GM12801 (cell line): ENCODE results near the gene EXOC4.

ENCODE experiments used
- CTCF ChIP-seq: IDR thresholded peaks from one replicate; pipeline ENCODE4 v1.5.1; 2011; ENCODE audit warnings: control low read depth; ENCODE audit not compliant: insufficient read length; ENCODE audit errors: extremely low read depth

EXOC4 gene

DNA sequence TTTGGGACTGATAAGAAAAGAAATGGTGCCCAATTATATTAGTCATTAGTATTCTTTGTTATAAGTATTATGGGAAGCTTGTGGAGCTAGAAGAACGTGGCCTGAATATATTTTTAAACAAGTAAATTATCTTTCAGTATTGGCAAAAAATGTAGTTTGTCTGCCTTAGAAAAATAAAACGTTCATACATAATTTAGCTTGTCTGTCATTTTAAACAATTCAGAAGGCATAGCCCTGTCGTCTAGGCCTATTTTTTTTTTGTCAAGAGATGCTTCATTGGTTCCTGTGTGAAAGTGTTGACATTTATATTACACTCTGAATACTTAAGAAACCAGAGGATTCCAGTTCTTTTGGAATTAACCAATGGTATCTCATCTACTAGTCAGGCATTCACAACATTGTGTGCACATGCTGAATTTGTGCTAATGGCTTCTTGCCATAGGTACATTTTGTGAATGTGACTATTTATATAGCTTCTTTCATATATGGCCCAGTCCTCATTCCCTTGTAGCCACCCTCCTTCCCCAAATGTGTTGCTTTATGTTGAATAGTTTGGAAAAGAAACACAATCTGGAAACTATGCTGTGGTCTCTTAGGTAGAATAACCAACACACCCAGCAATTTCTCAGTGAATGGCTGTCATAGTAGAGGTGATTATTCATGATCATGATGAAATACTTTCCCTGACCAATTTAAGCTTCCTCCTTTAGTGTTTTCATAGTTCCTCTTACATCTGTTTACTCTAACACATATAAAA lies 435.8 kb downstream of the EXOC4 start:
- TF ChIP-seq CTCF = no peak

DNA sequence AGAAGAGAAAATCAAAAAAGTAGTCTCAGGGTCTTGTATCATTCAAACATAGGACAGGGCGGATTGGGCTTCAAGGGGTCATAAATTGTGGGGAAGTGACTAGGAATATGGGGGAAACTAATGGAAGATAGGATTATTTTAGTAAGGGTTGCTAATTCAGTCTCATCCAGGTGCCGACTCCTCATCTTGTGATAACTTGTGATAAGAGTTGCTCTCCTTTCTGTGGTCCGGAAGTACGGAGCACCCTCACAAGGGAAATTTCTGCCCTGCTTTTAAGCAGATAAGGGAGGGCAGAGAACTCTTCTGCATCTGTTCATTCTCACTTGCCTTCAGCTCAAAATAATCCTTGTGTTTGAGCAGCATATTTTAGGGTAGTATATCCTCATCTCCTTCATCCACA lies 437.9 kb downstream of the EXOC4 start:
- no peak for TF ChIP-seq CTCF

DNA sequence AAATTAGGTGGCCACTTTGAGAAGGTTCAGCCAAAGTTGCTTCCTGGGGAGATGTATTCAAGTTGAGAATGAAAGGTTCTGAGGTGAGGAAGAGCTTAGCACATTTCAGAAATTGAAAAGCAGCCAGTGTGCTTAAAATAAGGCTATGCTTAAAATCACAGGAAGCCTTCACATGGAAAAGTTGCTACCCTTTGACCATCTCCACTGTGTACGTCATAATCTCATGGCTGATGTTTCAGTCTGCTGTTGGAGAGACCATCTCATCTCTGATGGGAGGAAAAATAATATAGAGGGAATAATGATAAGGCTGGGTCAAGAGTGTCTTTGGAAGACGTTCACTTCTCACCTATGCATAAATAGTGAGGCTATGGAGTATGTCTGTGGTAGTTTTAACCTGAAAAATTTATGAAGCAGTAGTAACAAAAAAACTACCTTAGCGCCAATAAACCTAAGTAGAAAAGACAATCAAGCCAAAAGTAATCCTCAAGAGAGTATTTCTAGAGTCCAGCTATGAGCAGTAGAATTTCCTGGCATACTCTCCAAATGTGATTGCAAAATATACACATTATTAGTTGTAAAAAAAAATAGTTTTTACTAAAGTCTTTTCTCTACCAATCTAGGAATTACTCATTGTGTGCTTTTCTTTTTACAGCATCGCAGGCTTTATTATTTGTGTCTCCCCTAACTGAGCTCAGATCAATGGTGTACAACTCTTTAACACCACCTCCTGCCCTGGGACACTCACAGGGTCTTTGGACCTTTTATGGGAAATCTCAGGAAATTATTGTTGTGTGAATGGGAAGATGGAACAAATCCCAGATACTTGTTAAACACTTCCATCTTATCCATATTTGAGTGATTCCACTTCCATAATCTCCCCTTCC lies 439.1 kb downstream of the EXOC4 start:
- no peak for TF ChIP-seq CTCF

GRCh38 chr7:133693281-133693680 lies 440.4 kb downstream of the EXOC4 start:
- no peak for TF ChIP-seq CTCF

- TF ChIP-seq CTCF = no peak
Observed at GRCh38 chr7:133696056-133696455, 443.2 kb downstream of the EXOC4 start.

GRCh38 chr7:133697585-133697984 lies 444.7 kb downstream of the EXOC4 start:
- TF ChIP-seq CTCF = no peak

- TF ChIP-seq CTCF = no peak
Observed at GRCh38 chr7:133698127-133698526, 445.2 kb downstream of the EXOC4 start.
